Fibroblast of lung (primary cell): ENCODE data around the gene ANKS1B.
"Not testable (repeated sequence)": the region's sequence is repeated elsewhere in the genome, so short reads cannot be mapped to it uniquely, and the experiment has no call there.

Experiments used
- EZH2 ChIP-seq: IDR thresholded peaks from 2 replicates; pipeline ENCODE4 v1.5.1; 2012; ENCODE audit warnings: low read length, control low read depth, mild to moderate bottlenecking; ENCODE audit errors: missing control alignments
- TF ChIP-seq, protein P1 (sequence below), 2 donors: IDR thresholded peaks in 1 of 2; conservative IDR thresholded peaks in 1 of 2; 1 replicate in 1 of 2; 2 replicates in 1 of 2; pipeline ENCODE4 v1.5.1; 2011 to 2012; ENCODE audit warnings: low read length in 2 of 2, control low read depth in 1 of 2, inconsistent platforms in 1 of 2, low read depth in 1 of 2, mild to moderate bottlenecking in 1 of 2

DNA sequence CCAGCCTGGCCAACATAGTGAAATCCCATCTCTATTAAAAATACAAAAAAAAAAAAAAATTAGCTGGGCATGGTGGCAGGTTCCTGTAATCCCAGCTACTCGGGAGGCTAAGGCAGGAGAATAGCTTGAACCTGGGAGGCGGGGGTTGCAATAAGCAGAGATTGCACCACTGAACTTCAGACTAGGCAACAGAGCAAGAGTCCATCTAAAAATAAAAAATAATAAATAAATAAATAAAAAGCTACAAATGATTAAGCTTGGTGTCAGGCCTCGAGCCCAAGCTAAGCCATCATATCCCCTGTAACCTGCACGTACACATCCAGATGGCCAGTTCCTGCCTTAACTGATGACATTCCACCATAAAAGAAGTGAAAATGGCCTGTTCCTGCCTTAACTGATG lies 269.8 kb downstream of the ANKS1B start:
- TF ChIP-seq, protein P1, sequence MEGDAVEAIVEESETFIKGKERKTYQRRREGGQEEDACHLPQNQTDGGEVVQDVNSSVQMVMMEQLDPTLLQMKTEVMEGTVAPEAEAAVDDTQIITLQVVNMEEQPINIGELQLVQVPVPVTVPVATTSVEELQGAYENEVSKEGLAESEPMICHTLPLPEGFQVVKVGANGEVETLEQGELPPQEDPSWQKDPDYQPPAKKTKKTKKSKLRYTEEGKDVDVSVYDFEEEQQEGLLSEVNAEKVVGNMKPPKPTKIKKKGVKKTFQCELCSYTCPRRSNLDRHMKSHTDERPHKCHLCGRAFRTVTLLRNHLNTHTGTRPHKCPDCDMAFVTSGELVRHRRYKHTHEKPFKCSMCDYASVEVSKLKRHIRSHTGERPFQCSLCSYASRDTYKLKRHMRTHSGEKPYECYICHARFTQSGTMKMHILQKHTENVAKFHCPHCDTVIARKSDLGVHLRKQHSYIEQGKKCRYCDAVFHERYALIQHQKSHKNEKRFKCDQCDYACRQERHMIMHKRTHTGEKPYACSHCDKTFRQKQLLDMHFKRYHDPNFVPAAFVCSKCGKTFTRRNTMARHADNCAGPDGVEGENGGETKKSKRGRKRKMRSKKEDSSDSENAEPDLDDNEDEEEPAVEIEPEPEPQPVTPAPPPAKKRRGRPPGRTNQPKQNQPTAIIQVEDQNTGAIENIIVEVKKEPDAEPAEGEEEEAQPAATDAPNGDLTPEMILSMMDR (conservative IDR thresholded peaks at IDR 0.05 in 1 of 2, IDR thresholded peaks at IDR 0.05 in 1 of 2; ENCODE audit: low read depth in 1 of 2, low read length in 2 of 2): not testable (repeated sequence)
- not testable (repeated sequence) for TF ChIP-seq EZH2
